GM12872 (cell line): Measurements from ENCODE around the gene PAPPA2.

Experiments used
- CTCF ChIP-seq: IDR thresholded peaks from 3 replicates; pipeline ENCODE4 v1.5.1; 2011; ENCODE audit warnings: low read depth, mild to moderate bottlenecking, low read length, moderate library complexity; ENCODE audit not compliant: insufficient read depth

Gene PAPPA2

GRCh38 chr1:176504848-176505553 is 42.0 kb downstream of the PAPPA2 start:
- no peak for TF ChIP-seq CTCF

GRCh38 chr1:176512966-176513365 is 50.0 kb downstream of the PAPPA2 start:
- TF ChIP-seq CTCF: no peak

- no peak for TF ChIP-seq CTCF
Observed at GRCh38 chr1:176515310-176515709, 52.3 kb downstream of the PAPPA2 start.

- no peak for TF ChIP-seq CTCF
Observed at GRCh38 chr1:176517484-176517883, 54.5 kb downstream of the PAPPA2 start.

- TF ChIP-seq CTCF: no peak
Observed at GRCh38 chr1:176521211-176521610, 58.2 kb downstream of the PAPPA2 start.

GRCh38 chr1:176522310-176522845 is 59.4 kb downstream of the PAPPA2 start:
- TF ChIP-seq CTCF: no peak

- TF ChIP-seq CTCF: no peak
Observed at GRCh38 chr1:176529395-176530090, 66.6 kb downstream of the PAPPA2 start.
